Putamen (tissue), 1 donor: ENCODE results near the gene CBX3.
"Not testable (repeated sequence)": the region's sequence is repeated elsewhere in the genome, so short reads cannot be mapped to it uniquely, and the experiment has no call there.

Experiments used
- DNase-seq: peaks from one replicate; pipeline ENCODE4 v3.0.0-alpha.2; 2016; ENCODE audit warnings: low spot score

Gene CBX3

GRCh38 chr7:26170663-26171062 is 30.9 kb upstream of the CBX3 start:
- DNase-seq: no peak

DNA sequence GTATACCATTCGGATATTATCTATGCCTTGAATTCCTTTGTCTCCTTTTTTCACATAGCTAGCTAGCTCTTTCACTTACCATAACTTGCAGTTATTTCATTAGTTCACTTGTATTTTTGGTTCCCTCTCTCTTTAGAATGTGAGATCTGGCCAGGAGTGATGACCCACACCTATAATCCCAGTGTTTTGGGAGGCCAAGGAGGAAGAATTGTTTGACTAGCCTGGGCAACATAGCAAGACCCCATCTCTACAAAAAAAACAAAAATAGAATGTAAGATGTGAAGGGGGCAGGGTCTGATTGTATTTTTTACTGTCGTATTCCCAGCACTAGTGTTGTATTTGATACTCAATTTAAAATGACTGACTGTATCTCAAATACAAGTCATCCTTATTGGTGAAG is 29.9 kb upstream of the CBX3 start:
- DNase-seq: no peak

DNA sequence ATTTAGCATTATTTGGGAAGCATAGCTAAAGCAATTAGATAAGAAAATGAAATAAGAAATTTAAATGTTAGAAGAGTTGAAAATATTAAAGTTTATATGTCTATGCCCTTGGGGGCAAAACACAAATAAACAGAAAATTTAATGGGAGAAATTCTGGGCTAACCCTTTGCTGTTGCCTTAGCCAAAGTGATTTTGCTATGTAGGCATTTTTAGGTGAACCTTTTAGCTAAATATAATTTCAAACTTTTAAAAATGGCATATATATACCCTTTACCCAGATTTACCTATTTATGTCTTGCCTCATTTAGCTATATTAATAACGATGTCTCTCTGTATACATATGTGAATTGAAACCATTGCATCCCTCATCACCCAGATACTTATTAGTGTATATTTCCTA is 29.5 kb upstream of the CBX3 start:
- no peak for DNase-seq

GRCh38 chr7:26175903-26176302 is 25.6 kb upstream of the CBX3 start:
- DNase-seq: not testable (repeated sequence)

GRCh38 chr7:26176696-26177095 is 24.8 kb upstream of the CBX3 start:
- DNase-seq: not testable (repeated sequence)

DNA sequence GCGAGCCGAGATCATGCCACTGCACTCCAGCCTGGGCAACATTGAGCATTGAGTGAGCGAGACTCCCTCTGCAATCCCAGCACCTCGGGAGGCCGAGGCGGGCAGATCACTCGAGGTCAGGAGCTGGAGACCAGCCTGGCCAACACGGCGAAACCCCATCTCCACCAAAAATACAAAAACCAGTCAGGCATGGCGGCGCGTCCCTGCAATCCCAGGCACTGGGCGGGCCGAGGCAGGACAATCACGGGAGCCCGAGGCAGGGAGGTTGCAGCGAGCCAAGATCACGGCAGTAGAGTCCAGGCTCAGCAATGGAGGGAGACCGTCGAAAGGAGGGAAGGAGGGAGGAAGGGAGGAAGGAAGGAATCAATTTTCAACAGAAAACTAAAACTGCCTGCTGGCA is 24.3 kb upstream of the CBX3 start:
- DNase-seq: not testable (repeated sequence)

DNA sequence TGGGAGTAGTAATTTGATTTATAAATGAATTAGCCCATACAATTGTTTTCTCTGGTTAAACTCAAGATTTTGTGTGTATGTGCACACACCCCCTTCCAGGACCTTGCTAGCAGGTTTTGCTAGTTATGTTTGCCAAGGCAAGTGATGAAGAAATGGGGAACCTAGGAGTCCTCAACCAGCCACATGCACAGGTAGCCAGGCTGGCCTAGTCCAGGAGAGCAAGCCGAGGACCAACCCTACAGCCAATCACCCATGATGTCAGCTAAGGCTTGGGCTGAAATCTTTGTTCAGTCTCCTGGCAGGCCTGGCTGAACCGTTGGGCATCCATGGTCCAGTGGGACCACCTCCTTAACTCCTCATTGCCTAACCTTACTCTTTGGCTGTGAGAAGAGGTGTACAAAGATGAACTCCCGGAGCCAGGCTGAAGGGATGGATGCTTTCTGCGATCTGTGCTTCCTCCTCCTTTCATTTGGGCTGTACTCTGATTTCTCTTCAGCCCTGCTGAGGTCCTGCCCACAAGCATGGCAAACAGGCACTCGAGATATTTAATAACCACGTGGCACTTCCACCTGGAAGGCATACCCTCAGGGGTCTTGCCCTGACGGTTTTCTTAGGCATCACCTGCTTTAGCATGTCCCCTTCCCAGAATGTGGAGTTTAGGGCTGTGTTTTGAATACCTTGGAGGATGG is 23.1 kb upstream of the CBX3 start:
- no peak for DNase-seq

- DNase-seq: no peak
These were observed 22.1 kb upstream of the CBX3 start for GRCh38 chr7:26179422-26179821.

DNA sequence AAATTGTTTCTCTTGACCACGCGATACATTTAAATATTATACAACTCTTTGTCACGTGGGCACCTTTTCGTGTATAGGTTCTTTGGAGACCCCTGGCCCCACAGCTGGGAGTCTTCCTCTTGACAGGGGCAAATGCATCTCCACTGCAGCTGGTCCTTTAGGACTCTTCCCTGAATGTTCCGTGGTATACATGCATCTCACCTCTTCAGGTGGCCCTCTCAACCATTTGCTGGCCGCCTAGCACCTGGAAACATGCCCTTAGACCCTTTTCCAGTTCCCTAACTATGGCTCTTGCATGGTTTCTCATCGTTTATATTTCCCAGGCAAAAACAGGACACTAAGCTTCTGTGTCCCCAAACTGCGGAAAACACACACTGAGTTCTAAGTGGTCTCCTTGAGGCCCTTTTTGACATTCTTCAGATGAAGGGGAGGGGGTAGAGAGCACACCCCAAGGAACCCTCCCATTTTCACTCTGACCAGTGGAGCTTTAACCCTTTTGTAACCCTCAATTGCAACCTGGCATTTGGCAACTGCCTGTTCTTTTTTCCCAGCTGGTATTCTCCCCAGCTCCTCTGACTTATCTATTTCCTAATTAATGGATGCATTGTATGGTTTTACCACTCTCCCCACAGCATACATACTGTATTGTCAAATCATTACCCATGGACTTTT is 21.6 kb upstream of the CBX3 start:
- no peak for DNase-seq

DNA sequence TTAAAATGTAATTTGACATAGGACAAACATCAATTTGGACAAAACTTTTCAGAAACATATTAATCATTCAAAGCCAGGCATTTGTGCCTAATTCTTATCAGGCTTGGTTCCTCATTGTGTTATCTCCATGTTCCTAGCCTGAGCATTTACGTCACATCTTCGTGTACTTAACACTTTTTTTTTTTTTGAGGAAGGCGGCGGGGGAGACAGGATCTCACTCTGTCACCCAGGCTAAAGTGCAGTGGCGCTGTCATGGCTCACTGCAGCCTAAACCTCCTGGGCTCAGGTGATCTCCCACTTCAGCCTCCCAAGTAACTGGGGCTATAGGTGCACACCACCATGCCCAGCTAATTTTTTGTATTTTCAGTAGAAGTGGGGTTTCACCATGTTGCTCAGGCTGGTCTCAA is 20.8 kb upstream of the CBX3 start:
- no peak for DNase-seq

- no peak for DNase-seq
These were observed 19.9 kb upstream of the CBX3 start for GRCh38 chr7:26181474-26182227.

- no peak for DNase-seq
These were observed 19.3 kb upstream of the CBX3 start for GRCh38 chr7:26182283-26182682.

DNA sequence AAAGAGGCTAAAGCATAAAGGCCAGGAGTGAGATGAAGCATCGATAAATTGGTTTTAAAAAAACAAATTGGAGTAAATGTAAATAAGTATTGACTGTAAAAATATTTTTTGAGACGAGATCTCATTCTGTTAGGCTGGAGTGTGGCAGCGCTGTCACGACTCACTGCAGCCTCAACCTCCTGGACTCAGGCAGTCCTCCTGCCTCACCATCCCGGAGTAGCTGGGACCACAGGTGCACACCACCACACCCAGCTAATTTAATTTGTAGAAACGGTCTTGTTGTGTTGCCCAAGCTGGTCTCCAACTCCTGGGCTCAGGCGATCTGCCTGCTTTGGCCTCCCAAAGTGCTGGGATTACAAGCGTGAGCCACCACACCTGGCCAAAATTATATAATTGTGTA is 18.8 kb upstream of the CBX3 start:
- DNase-seq: no peak

GRCh38 chr7:26183545-26184280 is 17.8 kb upstream of the CBX3 start:
- no peak for DNase-seq

- not testable (repeated sequence) for DNase-seq
These were observed 17.1 kb upstream of the CBX3 start for GRCh38 chr7:26184281-26185101.

- DNase-seq: no peak
These were observed 16.3 kb upstream of the CBX3 start for GRCh38 chr7:26185131-26185843.

DNA sequence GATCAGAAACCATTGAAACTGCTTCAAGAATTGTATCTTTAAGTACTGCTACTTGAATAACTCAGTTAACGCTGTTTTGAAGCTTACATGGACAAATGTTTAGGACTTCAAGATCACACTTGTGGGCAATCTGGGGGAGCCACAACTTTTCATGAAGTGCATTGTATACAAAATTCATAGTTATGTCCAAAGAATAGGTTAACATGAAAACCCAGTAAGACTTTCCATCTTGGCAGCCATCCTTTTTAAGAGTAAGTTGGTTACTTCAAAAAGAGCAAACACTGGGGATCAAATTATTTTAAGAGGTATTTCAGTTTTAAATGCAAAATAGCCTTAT is 15.7 kb upstream of the CBX3 start:
- no peak for DNase-seq

- DNase-seq: no peak
These were observed 14.9 kb upstream of the CBX3 start for GRCh38 chr7:26186364-26187311.

DNA sequence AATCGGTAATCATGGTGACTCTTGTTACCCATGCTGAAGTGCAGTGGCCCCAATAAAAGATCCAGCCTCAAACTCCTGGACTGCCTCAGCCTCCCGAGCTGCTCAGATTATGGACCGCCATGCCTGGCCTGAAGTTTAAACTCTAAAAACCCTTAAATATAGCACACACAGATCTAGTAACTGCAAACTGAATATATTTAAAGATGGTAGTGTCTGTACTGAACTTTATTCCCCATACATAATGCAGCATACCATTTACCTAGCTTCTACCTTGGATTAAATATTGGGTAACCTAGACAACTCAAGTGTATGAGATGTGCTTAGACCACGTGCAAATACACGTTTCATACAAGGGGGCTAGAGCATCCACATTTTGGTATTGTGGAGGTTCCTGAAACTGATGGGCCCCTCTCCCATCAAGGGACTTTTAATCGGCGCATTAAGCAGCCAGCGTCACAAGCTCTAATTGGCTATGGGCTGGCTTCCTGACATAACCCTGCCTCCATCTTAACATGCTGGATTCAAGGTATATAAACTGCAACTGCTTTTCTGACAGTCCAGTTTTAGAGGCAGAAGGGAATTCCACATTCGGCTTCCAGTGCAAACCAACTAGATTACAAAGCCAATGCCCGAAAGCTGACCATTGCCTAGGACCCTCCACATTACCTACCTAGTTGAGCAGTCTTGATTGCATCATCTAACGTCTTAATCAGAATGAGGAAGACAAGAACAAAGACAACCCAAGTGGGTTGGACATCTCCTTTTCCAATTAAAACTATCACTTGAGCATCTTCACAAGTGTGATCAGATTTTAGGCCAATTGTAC is 14.0 kb upstream of the CBX3 start:
- DNase-seq: no peak
